GM18951 (cell line): ENCODE data around the gene HIVEP1.

Experiments
- POLR2A ChIP-seq: IDR thresholded peaks from 4 replicates; pipeline ENCODE4 v1.6.1; 2011; ENCODE audit warnings: mild to moderate bottlenecking; ENCODE audit not compliant: insufficient read length, insufficient read depth; ENCODE audit errors: extremely low read depth
- in situ Hi-C: fragments of 300-500 bp; cut with MboI; formaldehyde crosslinking; loops from one replicate; pipeline ENCODE4 v1.12.0; 2022; ENCODE audit warnings: low sequenced_read_pairs, mixed read lengths, inconsistent platforms; ENCODE audit not compliant: unreplicated experiment

HIVEP1 gene

DNA sequence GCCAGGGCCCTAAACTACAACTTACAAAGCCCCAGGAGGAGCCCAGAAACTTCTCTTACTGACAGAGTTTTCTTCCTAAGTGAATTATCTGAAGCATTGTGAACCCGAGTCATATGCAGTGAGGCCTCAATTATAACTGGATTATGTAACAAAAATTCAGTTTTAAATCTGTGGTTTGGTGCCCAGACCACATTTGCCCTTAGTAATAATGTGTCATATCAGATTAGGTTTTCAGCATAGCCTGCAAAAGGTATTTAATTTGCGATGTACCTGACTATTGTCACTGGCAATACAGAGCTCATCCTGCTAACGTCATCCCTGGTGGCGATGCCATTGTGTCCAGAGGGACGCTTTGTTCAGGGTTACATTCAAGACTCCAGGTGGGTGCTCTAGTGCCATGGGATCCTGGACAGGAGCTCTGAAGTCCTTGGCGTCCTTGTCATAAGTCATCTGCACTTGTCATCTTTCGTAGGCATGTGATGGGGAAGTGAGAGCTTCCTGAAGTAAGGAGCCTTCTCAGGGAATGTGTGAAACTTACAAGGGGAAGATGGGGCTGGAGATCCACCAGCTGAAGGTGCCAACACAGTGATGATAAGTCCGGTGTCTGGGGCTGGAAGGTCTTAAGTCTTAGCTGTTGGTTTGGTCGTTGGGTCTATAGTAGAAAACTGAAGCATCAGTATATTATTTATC lies 65.1 kb downstream of the HIVEP1 start:
- no peak for TF ChIP-seq POLR2A
- in situ Hi-C loops: no loop called here

DNA sequence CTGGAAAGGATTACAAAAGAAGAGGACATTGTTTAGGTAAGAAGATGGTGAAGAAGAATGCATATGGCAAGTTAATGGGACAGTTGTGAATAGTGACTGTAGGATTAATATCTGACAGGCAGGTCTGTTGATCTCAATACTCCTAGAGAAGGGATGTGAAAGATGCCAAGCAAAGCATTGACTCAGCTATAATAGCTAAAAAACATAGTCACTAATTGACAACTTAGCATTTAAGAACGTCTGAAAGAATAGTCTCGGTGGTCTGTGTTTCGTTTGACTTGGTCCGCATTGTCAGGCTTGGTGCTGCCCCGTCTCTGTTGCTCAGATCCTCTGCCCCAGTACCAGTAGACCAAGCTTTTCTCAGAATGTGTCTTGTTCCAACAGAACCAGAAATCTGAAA lies 65.9 kb downstream of the HIVEP1 start:
- TF ChIP-seq POLR2A: no peak
- in situ Hi-C loops: no loop called here

DNA sequence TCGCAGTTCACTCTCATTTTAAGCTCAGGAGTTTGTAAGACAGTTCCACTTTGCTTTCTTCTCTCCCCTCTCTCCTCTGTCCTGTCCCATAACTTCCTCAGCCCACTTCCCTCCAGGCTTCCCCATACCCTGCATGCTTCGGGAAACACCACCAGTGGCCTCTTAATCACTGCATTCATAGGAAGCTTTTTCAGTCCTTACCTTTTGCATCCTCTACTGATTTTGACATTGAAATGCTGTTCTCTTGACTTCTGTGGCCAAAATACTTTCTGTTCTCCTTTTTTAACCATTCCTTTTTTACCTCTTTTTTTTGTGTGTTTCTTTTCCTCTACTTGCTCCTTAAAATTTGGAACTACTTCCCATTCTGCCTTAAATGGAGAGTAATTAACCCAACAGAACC lies 69.7 kb downstream of the HIVEP1 start:
- TF ChIP-seq POLR2A: no peak
- in situ Hi-C loops: no loop called here

DNA sequence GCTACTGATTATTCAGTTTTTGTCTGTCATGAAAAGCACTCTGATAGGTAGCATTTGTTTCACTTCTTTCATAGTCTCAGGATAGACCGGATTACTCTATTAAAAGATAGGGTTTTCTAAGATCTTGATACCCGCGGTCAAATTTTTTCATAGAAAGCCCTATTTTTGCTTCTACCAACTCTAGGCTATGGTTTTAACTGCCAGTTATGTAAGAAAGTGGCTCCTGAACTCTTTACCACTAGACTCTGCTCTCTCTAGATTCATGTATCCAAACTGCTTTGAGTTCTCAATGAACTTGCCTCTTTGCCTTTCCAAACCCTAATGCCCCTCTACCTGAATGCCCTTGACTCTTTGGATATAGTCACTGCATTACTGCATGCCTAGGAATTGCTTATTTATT lies 70.3 kb downstream of the HIVEP1 start:
- in situ Hi-C loops: no loop called here
- TF ChIP-seq POLR2A: no peak

DNA sequence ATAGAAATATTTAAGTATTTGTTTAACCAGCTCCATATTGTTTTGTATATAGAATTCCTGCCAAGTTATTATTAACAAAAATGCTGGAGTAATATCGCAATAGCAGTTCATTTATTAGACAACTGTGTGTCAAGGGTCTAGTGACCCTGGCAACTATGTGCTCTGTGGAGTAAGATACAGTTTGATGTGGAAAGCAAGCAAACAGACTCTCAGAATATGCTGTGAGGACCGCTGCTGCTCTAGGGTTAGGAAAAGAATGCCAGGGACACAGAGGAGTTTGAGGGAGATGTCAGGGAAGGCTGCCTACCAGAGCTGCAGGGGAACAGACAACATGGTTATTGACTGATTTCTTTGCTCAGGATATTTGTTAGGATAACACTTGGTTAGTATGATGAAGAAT lies 71.2 kb downstream of the HIVEP1 start:
- in situ Hi-C loops: no loop called here
- TF ChIP-seq POLR2A: no peak

DNA sequence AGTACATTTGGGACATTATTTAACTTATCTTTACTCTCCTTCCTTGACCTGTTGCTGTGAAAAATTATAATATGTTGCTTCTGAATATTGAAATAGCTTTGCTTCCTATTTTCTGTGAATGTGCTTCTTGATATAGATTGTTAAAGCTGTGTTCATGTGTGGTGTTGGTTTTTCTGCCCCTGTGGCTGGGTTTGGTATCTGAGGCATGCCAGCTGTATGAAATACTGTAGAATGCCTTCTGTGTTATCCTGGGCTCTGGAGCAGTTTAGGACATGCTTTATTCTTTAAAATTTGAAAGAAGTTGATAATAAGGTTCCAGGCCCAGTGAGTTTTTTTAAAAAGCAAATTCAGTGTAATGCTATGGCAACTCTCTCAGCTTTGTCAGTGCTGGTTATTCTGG lies 71.7 kb downstream of the HIVEP1 start:
- no peak for TF ChIP-seq POLR2A
- in situ Hi-C loops: no loop called here

DNA sequence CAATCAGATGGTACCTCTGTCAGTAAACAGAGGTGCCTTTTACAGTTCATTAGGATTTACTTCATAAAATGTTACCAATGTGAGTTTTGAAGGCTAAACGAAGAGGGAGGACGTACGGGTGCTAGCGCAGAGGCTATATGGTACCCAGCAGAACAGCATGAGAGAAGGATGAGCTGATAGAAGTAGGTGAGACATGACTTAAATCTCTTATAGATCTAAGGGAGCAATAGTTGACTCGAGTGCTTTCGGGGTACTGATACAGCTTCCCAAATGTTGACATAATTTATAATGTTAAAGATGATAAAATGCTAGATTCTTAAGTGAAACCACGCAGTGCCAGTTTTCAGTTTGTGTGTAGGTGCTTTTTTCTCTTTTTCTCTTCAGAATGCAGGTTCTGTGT lies 72.6 kb downstream of the HIVEP1 start:
- TF ChIP-seq POLR2A: no peak
- in situ Hi-C loops: no loop called here

DNA sequence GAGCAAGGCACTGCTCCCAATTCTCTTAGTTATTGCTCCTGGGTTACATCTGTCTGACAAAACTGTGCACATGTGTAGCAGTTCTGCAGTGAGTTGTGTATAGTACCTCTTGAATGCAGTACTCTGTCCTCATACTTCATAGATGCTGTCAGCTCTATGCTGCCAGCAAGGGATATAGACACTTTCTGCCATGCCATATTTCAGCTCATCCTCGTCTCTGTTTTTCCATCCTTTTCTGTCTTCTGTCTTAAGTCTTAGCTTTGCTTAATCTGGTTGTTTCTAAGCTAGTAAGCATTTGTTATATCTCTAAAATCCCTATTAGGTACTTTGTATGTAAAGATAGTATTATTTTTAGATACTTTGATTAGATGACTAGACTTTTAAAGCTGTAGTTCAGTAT lies 76.4 kb downstream of the HIVEP1 start:
- in situ Hi-C loops: no loop called here
- no peak for TF ChIP-seq POLR2A

DNA sequence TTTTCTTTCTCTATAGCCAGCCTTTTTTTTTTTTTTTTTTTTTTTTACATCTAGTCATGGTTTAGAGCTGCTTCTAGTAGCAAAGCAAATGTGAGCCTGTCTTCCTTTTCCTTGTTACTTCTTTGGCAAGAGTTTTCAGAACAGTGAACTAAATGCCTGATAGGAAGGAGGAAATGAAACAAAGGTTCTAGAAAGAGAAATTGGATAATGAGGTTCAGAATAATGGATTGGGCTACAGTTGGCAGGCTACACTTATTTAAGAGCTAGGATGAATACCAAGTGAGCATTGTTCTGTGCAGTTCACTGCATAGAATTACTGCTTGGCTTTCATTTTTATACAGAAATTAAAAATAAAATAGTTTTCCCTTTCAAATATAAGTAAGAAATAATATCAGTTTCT lies 78.6 kb downstream of the HIVEP1 start:
- TF ChIP-seq POLR2A: no peak
- in situ Hi-C loops: no loop called here

DNA sequence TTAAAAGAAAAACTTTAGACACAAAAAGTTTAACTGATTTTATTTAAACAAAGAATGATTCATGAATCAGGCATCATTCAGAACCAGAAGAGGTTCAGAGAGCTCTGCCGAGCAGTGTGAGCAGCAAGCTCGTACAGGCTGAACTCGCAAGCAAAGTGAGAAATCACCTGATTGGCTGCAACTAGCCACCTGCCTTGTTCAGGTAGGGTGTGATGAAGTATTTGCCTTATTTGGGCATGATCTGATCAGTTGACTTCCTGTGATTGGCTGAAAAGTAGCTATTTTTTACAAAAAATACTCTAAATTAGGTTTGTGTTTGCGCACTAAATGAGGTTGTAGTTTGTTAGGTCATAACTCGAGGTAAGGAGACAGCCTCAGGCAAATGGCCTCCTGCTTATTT lies 80.7 kb downstream of the HIVEP1 start:
- in situ Hi-C loops: no loop called here
- TF ChIP-seq POLR2A: no peak

DNA sequence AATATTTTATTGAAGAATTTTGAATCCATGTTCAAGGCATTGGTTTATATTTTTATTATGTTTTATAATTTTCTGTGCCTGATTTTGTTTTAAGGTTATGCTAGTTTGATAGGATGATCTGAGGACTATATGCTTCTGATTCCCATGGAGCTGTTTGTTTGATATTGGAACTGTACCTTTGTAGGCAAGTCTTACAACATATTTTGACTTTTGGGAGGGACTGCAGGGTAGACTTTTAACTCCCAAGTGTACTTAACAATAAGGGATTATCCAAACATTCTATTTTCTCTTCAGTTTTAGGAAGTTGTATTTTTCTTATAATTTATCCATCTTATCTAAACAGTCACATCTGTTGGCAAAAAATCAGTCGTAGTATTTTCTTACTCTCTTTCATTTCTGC lies 82.6 kb downstream of the HIVEP1 start:
- in situ Hi-C loops: no loop called here
- TF ChIP-seq POLR2A: no peak

DNA sequence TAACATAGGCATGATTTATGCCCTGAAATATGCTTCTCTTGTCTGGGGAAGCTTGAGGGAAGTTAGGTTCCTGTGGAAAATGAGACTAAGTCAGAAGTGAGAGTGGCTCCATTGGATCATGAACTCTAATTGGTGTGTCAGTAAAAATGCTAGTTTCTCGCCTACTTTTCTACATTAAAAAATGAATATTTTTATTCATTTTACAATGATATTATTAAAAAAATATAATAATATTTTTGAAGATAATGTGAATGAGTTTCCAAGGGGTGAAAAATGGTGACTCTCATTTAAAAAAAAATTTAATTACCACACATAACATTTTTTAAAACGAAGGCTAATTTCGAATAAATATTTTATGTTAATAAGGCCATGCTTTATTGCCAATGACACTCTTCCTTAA lies 84.2 kb downstream of the HIVEP1 start:
- TF ChIP-seq POLR2A: no peak
- in situ Hi-C loops: no loop called here

DNA sequence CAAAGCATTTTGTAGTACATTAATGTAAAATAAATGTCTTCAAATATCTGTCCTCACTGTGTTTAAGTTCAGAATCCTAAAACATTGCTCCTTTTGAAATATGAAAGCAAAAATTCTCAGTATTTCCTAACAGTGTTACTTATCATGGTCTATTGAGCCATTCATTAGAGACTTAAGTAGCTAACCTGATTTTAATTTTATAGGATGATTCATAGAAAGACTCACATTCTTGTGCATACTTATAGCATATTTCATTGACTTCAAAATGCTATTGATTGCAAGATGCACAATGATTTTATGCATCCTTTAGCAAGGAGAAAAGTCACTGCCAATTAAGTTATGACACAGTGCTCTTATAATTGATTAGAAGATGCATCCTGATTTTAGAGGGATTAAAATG lies 85.7 kb downstream of the HIVEP1 start:
- TF ChIP-seq POLR2A: no peak
- in situ Hi-C loops: no loop called here

DNA sequence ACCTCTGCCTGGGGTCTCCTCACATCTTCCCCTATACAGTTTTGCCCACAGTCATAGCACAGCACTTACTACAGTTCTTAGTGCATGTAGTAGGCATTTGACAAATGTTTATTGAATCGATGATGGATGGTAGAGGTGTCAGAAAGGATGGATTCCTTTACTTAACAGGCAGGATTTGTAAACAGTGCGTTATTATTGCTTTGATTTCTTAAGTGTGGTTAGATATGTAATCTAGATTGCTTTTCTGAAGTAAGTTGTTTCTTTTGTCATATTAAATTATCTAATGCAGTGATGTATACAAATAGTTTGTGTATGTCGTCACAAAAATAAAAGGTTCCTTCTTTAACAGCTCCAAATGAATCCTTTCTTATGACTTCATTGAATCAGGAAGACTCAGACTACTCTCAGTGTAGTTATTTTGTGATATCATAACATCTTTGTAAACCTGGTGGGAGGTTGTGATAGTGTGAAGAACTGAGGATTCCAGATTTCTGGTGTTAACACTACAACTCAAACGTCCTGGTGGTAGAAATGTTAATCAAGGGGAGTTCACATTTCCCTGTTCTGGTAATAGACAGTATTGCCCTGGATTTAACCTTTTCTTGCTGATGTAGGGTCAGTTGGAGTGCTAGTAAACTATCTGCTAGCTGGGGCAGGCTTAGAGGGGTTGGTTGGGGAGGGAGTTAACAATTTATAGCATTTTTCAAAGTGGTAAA lies 87.7 kb downstream of the HIVEP1 start:
- no peak for TF ChIP-seq POLR2A

More for the DNA sequence above, 87.7 kb downstream of the HIVEP1 start:
- in situ Hi-C loops: no loop called here
